ENCODE measurements around the gene BRIP1. TPM values are rescaled to one million over a fixed set of nuclear protein-coding genes. Genes with fewer than 3 reads are reported as not detected.

The BRIP1 gene
- total and polyA plus RNA-seq, 2 donors (not counting 3 experiments of a cell fraction or from before 2014, with no cell fraction given): 1.8 to 12.1 TPM

DNA sequence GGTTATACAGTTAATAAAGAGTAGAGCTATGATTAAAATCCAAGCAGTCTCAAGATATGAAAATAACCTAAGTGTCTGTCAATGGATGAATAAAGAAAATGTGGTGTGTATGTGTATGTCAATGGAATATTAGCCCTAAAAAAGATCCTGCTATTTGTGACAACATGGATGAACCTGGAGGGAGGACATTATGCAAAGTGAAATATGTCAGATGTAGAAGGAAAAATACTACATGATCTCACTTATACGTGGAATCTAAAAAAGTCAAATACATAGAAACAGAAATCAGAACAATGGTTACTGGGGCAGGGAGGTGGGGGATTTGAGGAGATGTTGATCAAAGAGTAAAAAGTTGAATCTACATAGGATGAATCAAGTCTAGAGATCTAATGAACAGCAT, 20.4 kb downstream of the BRIP1 start:
- TF ChIP-seq POLR2A (IDR thresholded peaks at IDR 0.05; ENCODE audit: low read depth, low read length): no peak
- TF ChIP-seq, protein P1, sequence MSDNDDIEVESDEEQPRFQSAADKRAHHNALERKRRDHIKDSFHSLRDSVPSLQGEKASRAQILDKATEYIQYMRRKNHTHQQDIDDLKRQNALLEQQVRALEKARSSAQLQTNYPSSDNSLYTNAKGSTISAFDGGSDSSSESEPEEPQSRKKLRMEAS (IDR thresholded peaks at IDR 0.05; ENCODE audit: insufficient read depth, insufficient read length): no peak
- Histone ChIP-seq H3K4me3 (replicated peaks in 1 of 3; ENCODE audit: insufficient read depth in 1 of 3, low read depth in 1 of 3, low read length in 3 of 3) (no peak overlapping the region), H3K36me3 (ENCODE audit: control insufficient read depth in 2 of 2, extremely low read depth in 1 of 2, insufficient read depth in 2 of 2, low read length in 2 of 2) (peaks cover 0 to 3% of the 10 kb centered on the region in 2 experiments), H3K27me3 (ENCODE audit: control insufficient read depth in 2 of 2, insufficient read depth in 2 of 2, low read length in 2 of 2) (no peaks in the 10 kb centered on the region), H2AFZ (ENCODE audit: low read depth, low read length) (no peak overlapping the region), H3K9me3 (replicated peaks; ENCODE audit: control insufficient read depth, insufficient read depth, low read length) (no peaks in the 10 kb centered on the region), H3K4me1 (ENCODE audit: control insufficient read depth, extremely low read depth, insufficient read depth, low read length) (no peaks in the 10 kb centered on the region), H4K20me1 (replicated peaks; ENCODE audit: control insufficient read depth, extremely low read depth, insufficient read depth, low read length) (no peaks in the 10 kb centered on the region), H3K4me2 (ENCODE audit: insufficient read depth, low read length) (no peak overlapping the region), H3K79me2 (ENCODE audit: control insufficient read depth, insufficient read depth, low read length) (no peaks in the 10 kb centered on the region), H3K9me1 (replicated peaks; ENCODE audit: control insufficient read depth, extremely low read depth, insufficient read depth, low read length) (no peaks in the 10 kb centered on the region), H3K27ac (ENCODE audit: insufficient read depth, low read depth, low read length) (no peak overlapping the region), H3K9ac (replicated peaks; ENCODE audit: extremely low read depth, insufficient read depth, low read length) (no peak overlapping the region)
- no peak for DNase-seq (ENCODE audit: low read depth, low spot score)
- no peak for FAIRE-seq
- intact Hi-C loops (cut with micrococcal nuclease) (no loop called here), dilution Hi-C loops (cut with MboI; ENCODE audit: extremely low pct_ligation_motif_present, low sequenced_read_pairs) (no loop called here)
- POLR2A ChIA-PET: no interaction called here
- CTCF ChIA-PET: interaction anchor here (0.8 to 1.5 kb wide), 2 partner anchors 10 to 20 kb away, joined by 3 to 4 read pairs; partner anchors contain the start of gene BRIP1
- BruUV-seq (replicated peaks): no TSS peak

- dilution Hi-C loops (cut with MboI; ENCODE audit: extremely low pct_ligation_motif_present, low sequenced_read_pairs): no loop called here
- H3K9me3 ChIP-seq (replicated peaks; ENCODE audit: control insufficient read depth, insufficient read depth, low read length): no peaks in the 10 kb centered on the region
- no peaks in the 10 kb centered on the region for H3K79me2 ChIP-seq (ENCODE audit: control insufficient read depth, insufficient read depth, low read length)
- DNase-seq (ENCODE audit: low read depth, low spot score) (no peak), FAIRE-seq (no peak)
- CTCF ChIA-PET: interaction anchor here (1.0 to 2.1 kb wide), 5 partner anchors 46 to 427 kb away, joined by 3 to 16 read pairs (median 3); no protein-coding TSS in a partner anchor
- no peak overlapping the region for H3K27ac ChIP-seq (ENCODE audit: insufficient read depth, low read depth, low read length)
- H3K27me3 ChIP-seq (ENCODE audit: control insufficient read depth in 2 of 2, insufficient read depth in 2 of 2, low read length in 2 of 2): no peaks in the 10 kb centered on the region
- H3K36me3 ChIP-seq (ENCODE audit: control insufficient read depth in 2 of 2, extremely low read depth in 1 of 2, insufficient read depth in 2 of 2, low read length in 2 of 2): peaks cover 0 to 3% of the 10 kb centered on the region in 2 experiments
- no peak overlapping the region for H3K9ac ChIP-seq (replicated peaks; ENCODE audit: extremely low read depth, insufficient read depth, low read length)
- H3K4me3 ChIP-seq (replicated peaks in 1 of 3; ENCODE audit: insufficient read depth in 1 of 3, low read depth in 1 of 3, low read length in 3 of 3): no peak overlapping the region
- no peak overlapping the region for H2AFZ ChIP-seq (ENCODE audit: low read depth, low read length)
- no peaks in the 10 kb centered on the region for H3K4me1 ChIP-seq (ENCODE audit: control insufficient read depth, extremely low read depth, insufficient read depth, low read length)
- no TSS peak for BruUV-seq (replicated peaks)
- no peak overlapping the region for H3K4me2 ChIP-seq (ENCODE audit: insufficient read depth, low read length)
- no peaks in the 10 kb centered on the region for H3K9me1 ChIP-seq (replicated peaks; ENCODE audit: control insufficient read depth, extremely low read depth, insufficient read depth, low read length)
- TF ChIP-seq FOS (IDR thresholded peaks at IDR 0.05; ENCODE audit: borderline replicate concordance, insufficient read depth, low read length) (no peak), EZH2 (IDR thresholded peaks at IDR 0.05; ENCODE audit: borderline replicate concordance, low read depth, low read length, severe bottlenecking) (no peak), JUN (IDR thresholded peaks at IDR 0.05; ENCODE audit: borderline replicate concordance, insufficient read depth, insufficient read length, low read depth) (no peak), POLR2AphosphoS5 (IDR thresholded peaks at IDR 0.05; ENCODE audit: insufficient read depth, low read depth, low read length) (no peak), MYC (IDR thresholded peaks at IDR 0.05; ENCODE audit: low read depth, low read length) (no peak), GATA2 (IDR thresholded peaks at IDR 0.05; ENCODE audit: insufficient read depth, insufficient read length, low read depth, low read length) (no peak), POLR2A (IDR thresholded peaks at IDR 0.05; ENCODE audit: low read depth, low read length) (no peak)
- TF ChIP-seq, protein P2, sequence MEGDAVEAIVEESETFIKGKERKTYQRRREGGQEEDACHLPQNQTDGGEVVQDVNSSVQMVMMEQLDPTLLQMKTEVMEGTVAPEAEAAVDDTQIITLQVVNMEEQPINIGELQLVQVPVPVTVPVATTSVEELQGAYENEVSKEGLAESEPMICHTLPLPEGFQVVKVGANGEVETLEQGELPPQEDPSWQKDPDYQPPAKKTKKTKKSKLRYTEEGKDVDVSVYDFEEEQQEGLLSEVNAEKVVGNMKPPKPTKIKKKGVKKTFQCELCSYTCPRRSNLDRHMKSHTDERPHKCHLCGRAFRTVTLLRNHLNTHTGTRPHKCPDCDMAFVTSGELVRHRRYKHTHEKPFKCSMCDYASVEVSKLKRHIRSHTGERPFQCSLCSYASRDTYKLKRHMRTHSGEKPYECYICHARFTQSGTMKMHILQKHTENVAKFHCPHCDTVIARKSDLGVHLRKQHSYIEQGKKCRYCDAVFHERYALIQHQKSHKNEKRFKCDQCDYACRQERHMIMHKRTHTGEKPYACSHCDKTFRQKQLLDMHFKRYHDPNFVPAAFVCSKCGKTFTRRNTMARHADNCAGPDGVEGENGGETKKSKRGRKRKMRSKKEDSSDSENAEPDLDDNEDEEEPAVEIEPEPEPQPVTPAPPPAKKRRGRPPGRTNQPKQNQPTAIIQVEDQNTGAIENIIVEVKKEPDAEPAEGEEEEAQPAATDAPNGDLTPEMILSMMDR (IDR thresholded peaks at IDR 0.05; ENCODE audit: extremely low read depth in 1 of 2, insufficient read depth in 1 of 2, low read depth in 1 of 2, low read length in 2 of 2): no peak
- TF ChIP-seq, protein P1 (IDR thresholded peaks at IDR 0.05; ENCODE audit: insufficient read depth, insufficient read length): no peak
- intact Hi-C loops (cut with micrococcal nuclease): no loop called here
- POLR2A ChIA-PET: no interaction called here
- H4K20me1 ChIP-seq (replicated peaks; ENCODE audit: control insufficient read depth, extremely low read depth, insufficient read depth, low read length): no peaks in the 10 kb centered on the region
Measured at GRCh38 chr17:61839300-61839786, 24.0 kb downstream of the BRIP1 start.
